ENCODE measurements around the gene S1PR1.
A peak's percentile ranks its signal among the peaks of the same experiment; 100 is the strongest.
"Not testable (repeated sequence)": the region's sequence is repeated elsewhere in the genome, so short reads cannot be mapped to it uniquely, and the experiment has no call there.

S1PR1 gene

DNA sequence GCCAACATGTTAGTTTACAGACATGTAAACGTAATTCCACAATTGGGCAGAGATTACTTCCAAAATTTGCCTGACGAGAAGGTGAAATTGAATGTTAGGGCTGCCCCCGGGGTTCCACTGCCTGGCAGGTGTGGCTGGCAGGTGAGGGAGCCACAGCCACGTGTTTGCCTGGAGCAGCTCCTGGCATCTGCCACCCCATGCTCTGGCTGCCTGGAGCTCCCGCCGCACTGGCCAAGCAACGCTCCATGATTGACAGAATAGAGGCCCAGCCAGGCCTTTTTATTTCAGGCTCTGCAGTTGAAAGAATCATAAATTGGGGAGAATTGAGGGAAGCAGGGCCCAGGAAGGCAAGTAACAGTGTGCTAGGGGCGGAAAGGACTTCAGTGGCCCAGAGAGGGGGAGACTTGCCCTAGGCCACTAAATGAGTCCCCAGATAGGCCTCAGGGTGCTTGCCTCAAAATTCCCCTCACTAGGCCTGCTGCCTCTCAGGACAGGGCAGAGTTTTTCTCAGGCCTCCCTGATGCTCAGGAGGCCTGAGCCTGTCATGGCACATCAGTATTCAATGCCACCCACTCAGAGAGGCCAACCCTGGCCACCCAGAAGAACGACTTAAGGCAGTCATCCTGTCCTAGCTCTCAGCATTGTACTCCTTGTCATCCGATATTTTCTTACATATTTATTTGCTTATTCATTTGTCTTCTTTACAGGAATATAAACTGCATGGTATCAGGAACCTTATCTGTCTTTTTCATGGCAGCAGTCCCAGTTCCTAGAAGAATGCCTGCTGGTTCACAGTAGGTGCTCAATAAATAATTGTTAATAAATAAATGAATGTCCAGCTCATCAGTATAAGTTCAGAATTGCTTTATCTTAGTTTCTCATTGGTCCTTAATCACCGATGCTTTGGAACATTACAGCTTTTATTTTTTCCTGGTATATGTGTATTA, 16.6 kb upstream of the S1PR1 start:
- DNase-seq: no peak

DNA sequence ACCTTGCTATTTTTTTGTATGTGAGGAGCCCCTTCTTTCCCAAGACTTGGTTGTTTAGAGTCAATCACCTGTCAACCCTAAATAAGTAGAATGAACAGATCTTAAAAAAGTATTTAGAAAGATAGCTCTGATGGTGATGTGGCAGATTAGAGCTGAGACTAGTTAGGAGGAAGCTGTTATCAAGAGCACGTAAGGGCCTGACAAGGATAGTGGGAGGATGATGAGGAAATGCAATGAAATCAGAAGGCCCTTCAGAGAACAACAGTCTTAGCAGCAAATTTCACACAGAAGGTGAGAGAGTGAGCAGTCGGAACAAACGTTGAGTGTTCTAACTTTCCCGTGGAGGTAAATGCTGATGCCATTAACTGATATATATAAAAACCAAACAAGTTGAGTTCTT, 15.9 kb upstream of the S1PR1 start:
- DNase-seq: no peak

DNA sequence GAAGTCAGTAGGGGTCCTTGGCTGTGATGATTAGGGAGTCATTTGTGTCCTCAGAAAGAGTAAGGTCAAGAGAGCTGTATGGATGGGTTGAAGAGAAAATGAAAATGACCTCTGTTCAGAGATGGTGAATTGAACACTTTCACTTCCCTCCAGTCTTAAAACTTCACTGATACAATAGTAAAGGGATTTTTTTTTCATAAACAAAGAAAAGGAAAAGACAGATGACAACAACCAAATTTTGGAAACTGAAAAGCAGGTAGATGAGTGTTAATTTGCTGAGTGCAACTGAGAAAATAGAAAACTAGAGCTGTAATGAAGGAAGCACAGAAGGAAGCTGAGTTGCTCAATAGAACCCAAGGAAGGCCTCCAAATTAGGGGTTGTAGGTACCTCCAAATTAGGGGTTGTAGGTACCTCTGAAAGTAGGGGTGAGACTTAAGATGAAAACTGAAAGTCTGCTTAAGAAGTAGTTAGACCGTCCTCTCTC, 14.8 kb upstream of the S1PR1 start:
- DNase-seq: no peak

DNA sequence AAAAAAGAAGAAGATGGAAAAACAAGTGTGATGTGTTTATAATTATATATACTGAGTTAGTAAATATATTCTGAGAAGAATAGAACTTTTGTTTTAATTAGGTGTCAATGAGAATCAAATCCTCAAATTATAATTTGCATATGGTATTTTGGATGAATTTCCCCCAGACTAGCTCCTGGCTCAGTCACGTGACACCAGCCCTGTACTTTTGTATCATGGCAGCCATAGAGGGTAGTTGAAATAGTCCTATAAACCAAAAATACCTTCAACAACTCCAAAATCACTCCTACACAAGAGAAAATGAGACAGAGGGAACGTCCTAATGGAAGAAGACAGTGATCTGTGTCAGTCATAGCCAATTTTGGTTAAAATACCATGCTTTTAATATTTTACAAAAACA, 9.0 kb upstream of the S1PR1 start:
- no peak for DNase-seq

DNA sequence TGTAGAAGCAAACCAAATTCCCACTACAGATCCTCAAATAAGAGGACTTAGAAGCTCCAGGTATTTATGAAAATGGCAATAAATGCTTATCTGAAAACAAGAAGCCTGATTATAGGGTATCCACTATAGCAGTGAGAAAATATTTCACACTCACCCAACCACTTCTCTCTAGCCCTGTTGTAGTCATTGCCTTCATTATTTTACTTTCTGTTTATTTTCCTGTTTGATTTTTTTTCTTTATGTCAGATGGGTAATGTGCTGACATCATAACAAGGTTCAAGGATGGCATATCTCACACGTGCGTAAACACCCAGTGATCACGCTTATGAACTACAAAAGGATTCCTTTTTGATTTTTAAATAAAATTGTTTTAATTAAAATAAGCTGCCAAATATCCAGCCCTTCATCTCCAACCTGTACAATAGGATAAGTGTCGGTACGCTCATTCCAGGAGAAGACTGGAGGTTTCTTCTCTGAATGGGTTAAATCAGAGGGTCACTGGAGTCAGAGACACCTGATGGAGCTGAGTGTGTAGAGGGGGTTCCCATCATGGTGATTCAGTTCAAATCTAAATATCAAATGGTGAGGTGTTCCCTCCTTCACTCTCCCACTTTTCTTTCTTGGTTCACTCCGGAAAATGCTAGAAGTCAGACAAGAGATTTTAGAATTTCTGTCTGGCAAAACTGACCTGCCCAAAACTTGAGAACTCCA, 8.2 kb upstream of the S1PR1 start:
- no peak for DNase-seq

DNA sequence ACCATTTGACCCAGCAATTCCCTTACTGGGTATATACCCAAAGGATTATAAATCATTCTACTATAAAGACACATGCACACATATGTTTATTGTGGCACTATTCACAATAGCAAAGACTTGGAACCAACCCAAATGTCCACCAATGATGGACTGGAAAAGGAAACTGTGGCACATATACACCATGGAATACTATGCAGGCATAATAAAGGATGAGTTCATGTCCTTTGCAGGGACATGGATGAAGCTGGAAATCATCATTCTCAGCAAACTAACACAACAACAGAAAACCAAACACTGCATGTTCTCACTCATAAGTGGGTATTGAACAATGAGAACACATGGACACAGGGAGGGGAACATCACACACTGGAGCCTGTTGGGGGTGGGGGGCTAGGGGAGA, 4.6 kb upstream of the S1PR1 start:
- DNase-seq: not testable (repeated sequence)

DNA sequence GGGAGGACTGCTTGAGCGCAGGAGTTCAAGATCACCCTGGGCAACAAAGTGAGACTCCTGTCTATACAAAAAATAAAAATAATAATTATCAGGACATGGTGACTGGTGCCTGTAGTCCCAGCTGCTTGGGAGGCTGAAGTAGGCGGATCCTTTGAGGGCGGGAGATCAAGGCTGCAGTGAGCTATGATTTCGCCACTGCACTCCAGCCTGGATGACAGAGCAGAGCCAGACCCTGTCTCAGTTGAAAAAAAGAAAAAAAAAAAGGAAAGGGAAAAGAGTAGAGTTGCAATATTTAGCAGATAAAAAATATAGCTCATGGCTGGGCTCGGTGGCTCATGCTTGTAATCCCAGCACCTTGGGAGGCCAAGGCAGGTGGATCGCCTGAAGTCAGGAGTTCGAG, 3.3 kb upstream of the S1PR1 start:
- DNase-seq: no peak

DNA sequence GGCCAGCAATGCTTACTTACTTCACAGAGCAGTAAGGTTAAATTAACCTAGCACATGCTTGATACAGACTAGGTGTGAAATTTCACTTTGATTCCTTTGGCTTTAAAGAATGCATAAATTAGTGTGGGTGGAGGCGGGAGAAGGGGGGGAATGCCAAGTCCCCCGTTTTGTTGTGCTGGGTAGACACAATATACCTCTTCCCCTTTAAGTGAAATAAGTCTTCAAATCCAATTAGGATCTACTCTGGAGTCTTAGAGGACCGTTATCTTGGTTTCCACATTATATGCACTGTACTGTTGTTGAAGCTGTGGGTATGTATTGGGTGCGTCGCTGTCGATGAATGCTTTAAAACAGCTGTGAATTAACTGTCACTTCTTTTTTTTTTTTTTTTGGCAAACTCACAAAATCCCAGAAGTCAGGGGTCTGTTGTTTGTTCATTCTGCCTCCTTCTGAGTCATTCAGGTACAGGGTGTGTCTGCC, 1.6 kb upstream of the S1PR1 start:
- no peak for DNase-seq

DNA sequence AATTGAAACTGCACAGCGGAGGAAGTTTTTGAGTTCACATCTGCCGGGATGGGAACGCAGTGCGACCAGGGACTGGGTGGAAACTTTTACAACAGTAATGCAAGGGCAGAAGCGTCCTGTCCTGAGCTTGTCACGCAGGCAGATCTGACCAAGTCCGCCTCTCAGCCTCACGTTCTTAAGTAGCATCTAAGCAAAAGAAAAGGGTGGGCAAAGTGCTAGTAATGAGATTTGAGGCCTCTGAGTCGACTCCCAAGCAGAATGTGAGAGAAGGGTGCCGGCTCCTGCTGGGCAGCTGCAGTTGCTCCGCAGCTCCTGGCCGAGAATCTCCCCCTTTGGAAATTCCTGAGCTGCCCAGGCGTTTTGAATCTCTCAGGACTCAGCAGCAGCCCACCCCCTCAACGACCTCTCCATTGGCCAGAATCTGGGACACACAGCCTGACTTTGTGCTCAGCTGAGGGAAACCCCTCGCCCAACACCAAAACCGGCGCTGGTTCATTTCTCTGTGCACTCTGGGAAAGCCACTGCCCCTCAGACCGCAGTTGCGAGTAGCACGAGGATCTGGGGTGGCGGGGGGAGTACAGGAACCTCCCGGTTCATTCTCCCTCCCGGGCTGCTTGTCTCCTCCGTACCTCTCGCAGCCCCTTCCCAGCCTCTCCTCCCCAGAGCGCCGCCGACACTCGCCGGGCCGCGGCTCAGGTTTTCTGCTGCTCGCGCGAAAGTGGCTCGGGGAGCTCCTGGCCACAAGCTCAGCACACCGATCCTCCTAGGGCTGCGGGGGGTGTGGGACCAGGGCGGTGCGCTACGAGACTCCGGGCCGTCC, 913 bp upstream of the S1PR1 start:
- peak; percentile 29 for DNase-seq

DNA sequence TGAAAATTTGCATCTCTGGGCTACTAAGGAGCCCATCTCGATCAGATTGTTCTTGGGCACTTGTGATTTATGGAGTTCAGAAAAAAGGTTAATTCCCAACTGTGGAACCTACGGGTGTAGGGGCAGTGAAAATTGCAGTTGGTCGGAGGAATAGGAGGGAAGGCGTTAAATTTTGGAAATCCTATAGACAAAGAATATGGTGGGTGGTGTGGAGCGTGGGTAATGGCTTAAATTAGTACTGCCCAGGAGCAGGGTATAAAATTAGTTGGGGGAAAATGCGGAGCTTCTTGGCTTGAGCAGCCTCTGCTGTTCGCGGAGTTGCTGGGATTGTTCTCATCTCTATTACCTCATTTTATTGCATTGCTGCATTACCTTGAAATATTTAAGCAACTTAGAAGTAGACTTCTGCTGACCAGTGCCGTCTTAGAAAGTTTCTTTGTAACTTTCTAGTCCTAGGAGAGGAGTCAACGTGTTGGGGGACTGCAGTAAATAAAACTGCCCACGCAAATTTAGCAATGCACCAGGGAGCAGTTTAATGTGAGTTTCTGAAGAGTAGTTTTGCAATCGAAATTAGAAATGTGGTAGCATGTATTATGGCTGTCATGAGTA, 514 bp downstream of the S1PR1 start:
- peak; percentile 22 for DNase-seq

DNA sequence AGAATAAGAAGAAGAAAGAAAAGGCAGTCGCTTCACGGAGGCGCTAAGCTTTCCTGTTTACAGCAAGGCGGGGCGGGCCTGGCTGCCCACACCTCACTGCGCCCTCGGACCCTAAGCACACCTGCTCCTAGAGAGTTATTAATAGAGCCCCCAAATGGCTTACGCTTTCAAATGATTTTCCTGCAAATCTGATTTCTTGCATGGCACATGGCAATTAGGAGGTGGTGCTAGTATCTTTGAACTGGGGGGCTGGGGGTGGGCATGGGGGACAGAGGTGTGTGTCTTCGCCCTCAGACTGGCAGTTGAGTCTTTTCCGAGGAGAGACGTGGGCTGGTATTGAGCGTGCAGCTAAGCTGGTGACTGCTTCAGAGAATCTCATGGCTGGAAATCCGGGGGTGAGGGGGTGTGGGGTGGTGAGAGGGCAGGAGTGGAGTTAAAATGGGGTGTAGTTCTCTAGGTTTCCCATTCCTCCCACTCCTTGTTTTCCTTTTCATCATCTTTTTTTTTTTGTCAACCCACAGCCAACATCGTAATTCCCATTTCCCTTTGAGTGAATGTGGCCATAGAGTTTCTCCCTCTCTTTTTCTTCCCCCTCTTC, 1.3 kb downstream of the S1PR1 start:
- DNase-seq: no peak

DNA sequence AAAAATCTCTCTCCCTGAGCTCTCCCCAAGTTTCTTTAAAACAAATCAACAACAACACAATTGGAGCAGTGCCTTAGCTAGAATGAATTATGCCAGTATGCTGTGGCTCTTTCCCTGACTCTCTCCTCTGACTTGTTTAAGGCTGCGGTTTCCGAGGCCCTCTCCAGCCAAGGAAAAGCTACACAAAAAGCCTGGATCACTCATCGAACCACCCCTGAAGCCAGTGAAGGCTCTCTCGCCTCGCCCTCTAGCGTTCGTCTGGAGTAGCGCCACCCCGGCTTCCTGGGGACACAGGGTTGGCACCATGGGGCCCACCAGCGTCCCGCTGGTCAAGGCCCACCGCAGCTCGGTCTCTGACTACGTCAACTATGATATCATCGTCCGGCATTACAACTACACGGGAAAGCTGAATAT, 1.9 kb downstream of the S1PR1 start:
- peak; percentile 90 for DNase-seq

DNA sequence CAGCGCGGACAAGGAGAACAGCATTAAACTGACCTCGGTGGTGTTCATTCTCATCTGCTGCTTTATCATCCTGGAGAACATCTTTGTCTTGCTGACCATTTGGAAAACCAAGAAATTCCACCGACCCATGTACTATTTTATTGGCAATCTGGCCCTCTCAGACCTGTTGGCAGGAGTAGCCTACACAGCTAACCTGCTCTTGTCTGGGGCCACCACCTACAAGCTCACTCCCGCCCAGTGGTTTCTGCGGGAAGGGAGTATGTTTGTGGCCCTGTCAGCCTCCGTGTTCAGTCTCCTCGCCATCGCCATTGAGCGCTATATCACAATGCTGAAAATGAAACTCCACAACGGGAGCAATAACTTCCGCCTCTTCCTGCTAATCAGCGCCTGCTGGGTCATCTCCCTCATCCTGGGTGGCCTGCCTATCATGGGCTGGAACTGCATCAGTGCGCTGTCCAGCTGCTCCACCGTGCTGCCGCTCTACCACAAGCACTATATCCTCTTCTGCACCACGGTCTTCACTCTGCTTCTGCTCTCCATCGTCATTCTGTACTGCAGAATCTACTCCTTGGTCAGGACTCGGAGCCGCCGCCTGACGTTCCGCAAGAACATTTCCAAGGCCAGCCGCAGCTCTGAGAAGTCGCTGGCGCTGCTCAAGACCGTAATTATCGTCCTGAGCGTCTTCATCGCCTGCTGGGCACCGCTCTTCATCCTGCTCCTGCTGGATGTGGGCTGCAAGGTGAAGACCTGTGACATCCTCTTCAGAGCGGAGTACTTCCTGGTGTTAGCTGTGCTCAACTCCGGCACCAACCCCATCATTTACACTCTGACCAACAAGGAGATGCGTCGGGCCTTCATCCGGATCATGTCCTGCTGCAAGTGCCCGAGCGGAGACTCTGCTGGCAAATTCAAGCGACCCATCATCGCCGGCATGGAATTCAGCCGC, 2.5 kb downstream of the S1PR1 start:
- no peak for DNase-seq

DNA sequence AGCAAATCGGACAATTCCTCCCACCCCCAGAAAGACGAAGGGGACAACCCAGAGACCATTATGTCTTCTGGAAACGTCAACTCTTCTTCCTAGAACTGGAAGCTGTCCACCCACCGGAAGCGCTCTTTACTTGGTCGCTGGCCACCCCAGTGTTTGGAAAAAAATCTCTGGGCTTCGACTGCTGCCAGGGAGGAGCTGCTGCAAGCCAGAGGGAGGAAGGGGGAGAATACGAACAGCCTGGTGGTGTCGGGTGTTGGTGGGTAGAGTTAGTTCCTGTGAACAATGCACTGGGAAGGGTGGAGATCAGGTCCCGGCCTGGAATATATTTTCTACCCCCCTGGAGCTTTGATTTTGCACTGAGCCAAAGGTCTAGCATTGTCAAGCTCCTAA, 3.2 kb downstream of the S1PR1 start:
- no peak for DNase-seq

DNA sequence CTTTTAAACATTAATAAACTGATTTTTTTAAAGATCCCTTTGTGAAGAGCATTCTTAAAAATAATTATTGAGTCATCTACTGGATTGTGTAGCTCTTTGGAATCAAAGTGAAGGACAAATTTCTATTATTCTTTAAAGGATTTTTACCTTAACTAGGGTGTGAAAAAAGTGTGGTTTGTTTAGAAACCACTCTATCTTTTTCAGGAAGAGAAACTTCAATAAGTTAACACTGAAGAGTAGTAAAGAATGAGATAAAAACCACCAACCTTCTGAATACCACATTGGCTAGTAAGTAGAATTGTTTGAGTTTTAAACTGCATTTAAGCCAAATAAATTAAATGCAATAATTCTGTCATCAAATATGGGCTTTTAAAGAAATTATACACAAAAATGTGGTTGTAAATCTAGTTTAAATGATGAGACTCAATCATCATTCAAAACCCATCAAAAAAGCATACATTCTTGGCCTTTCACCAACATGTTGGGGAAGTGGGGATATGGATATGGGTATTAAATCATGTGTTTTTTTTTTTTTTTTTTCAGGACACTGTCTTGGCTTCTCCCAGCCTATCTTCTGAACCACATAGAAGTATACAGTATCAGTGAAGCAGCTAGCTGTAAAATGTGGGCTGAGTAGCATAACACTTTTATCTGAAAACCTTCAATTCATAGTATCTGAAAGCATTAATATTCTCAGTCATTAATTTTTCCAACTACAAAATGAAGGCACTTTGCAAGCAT, 4.8 kb downstream of the S1PR1 start:
- no peak for DNase-seq

DNA sequence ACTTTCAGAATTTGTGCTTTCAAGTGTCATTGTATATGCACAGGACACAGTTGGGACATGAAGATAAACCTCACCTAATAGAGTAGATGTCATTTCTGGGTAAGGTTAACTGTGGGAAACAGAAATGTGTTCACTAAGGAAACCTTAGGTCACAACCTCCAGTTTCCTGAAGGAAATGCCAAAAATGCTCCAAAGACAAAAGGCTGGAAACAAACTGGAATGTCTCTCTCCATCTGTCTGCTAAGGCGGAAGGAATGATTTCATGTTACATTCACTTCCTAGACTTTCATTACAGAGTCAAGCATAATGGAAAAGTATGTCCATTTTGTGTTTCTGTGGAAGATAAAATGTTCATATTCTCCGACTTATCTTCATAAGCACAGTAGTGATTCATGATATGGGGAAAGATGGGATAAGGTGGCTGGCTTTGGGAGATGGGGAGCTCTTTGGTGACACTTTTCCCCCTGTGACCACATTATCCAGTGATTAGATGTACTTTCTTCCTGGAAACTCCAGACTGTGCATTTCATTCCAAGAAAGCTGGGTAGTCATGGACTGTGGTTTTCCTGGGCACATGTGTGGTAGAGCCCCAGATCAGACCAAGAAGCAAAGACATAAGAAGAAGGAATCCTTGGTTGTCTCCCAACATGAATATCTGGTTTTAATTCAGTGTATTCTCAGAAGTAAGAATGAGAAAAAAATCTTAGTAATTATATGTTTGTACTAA, 5.7 kb downstream of the S1PR1 start:
- DNase-seq: no peak

DNA sequence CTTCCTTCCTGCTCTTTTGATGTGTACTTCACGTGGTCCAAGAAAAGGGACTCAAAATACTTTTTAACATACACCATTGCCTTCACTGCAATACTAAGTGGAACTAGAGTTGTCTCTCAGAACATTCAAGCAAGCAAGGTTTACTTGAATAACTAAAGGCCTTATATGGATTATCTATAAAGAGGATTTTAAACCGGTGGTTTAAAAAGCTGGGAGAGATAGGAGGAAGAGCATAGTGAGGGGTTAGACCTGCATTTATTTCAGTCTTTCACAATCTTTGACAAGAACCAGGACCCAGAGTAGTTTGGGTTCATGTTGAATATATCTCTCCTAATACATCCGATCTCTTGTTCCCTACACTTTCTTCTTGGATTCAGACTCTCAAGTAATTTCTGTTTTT, 6.9 kb downstream of the S1PR1 start:
- no peak for DNase-seq

DNA sequence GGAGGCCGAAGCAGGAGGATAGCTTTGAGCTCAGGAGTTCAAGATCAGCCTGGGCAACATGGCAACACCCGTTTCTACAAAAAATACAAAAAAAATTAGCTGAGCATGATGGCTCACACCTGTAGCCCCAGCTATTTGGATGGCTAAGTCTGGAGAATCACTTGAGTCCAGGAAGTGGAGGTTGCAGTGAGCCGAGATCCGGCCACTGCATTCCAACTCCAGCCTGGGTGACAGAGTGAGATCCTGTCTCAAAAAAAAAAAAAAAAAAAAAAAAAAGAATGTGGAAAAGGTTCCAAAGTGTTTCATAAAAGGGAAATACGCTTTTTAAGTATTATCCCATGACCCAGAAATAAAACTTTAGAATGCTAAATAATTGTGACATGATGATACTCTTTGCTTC, 8.0 kb downstream of the S1PR1 start:
- DNase-seq: no peak

DNA sequence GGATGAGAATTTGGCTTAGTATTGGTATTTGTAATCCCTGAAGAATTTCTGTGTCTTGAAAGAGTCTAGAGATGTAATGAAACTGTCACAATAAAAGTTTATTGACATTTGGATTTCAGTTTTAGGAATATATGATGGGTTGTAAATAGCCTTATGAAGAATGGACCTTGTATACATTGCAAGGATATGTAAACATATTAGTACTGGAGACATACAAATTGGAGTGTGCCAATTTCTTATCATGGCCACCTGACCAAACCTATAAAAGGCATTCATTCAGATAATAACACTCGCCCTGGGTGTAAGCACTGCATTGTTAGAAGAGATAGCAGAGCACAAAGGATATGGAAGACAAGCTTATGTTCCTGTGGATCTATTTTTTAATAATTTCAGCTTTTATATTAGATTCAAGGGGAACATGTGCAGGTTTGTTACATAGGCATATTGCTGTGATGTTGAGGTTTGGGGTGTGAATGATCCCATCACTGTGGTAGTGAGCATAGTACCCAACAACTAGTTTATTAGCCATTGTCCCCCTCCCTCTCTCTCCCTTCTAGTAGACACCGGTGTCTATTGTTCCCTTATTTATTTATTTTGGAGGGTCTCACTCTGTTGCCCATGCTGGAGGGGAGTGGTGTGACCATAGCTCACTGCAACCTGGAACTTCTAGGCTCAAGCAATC, 8.6 kb downstream of the S1PR1 start:
- DNase-seq: no peak

All from fibroblast of skin of back (primary cell).